ENCODE results near the gene FAM131A.

The FAM131A gene

GRCh38 chr3:184388936-184389230, 51.5 kb downstream of the FAM131A start:
- no peak for ATAC-seq
- no peak for TF ChIP-seq OSR1 (CRISPR knock-in tag; IDR thresholded peaks at IDR 0.05)
- TF ChIP-seq ESRRG (CRISPR knock-in tag; IDR thresholded peaks at IDR 0.05): no peak
- TF ChIP-seq PPARA (CRISPR knock-in tag; IDR thresholded peaks at IDR 0.05; ENCODE audit: borderline replicate concordance): no peak
- TF ChIP-seq CSDC2 (CRISPR knock-in tag; IDR thresholded peaks at IDR 0.05): no peak
- no peak for TF ChIP-seq TCF4 (CRISPR knock-in tag; IDR thresholded peaks at IDR 0.05; ENCODE audit: borderline replicate concordance)
- TF ChIP-seq GLIS3 (CRISPR knock-in tag; IDR thresholded peaks at IDR 0.05): no peak
- TF ChIP-seq PATZ1 (CRISPR knock-in tag; IDR thresholded peaks at IDR 0.05; ENCODE audit: borderline replicate concordance): no peak
- no peak for TF ChIP-seq ZNF565 (CRISPR knock-in tag; conservative IDR thresholded peaks at IDR 0.05; ENCODE audit: low read depth)

- TF ChIP-seq TCF4 (CRISPR knock-in tag; IDR thresholded peaks at IDR 0.05; ENCODE audit: borderline replicate concordance): no peak
- no peak for TF ChIP-seq TOX (CRISPR knock-in tag; IDR thresholded peaks at IDR 0.05; ENCODE audit: borderline replicate concordance)
- TF ChIP-seq POU6F1 (CRISPR knock-in tag; IDR thresholded peaks at IDR 0.05; ENCODE audit: borderline replicate concordance, low read depth): no peak
- no peak for TF ChIP-seq CREB5 (CRISPR knock-in tag; IDR thresholded peaks at IDR 0.05; ENCODE audit: low read depth)
- TF ChIP-seq ZNF565 (CRISPR knock-in tag; conservative IDR thresholded peaks at IDR 0.05; ENCODE audit: low read depth): no peak
- TF ChIP-seq CSDC2 (CRISPR knock-in tag; IDR thresholded peaks at IDR 0.05): no peak
- no peak for TF ChIP-seq SNAI2 (CRISPR knock-in tag; IDR thresholded peaks at IDR 0.05)
- no peak for TF ChIP-seq RARB (CRISPR knock-in tag; IDR thresholded peaks at IDR 0.05)
- TF ChIP-seq PATZ1 (CRISPR knock-in tag; IDR thresholded peaks at IDR 0.05; ENCODE audit: borderline replicate concordance): no peak
- no peak for TF ChIP-seq ESRRG (CRISPR knock-in tag; IDR thresholded peaks at IDR 0.05)
- TF ChIP-seq TSHZ2 (CRISPR knock-in tag; IDR thresholded peaks at IDR 0.05): no peak
- TF ChIP-seq ISL1 (CRISPR knock-in tag; IDR thresholded peaks at IDR 0.05): no peak
- no peak for TF ChIP-seq GLIS3 (CRISPR knock-in tag; IDR thresholded peaks at IDR 0.05)
- no peak for ATAC-seq
These were observed 52.0 kb downstream of the FAM131A start for GRCh38 chr3:184389384-184389783.

- TF ChIP-seq RARB (CRISPR knock-in tag; IDR thresholded peaks at IDR 0.05): no peak
- no peak for TF ChIP-seq ZFP3 (CRISPR knock-in tag; IDR thresholded peaks at IDR 0.05)
- ATAC-seq: no peak
These were observed 52.6 kb downstream of the FAM131A start for GRCh38 chr3:184389935-184390528.

- no peak for ATAC-seq
- TF ChIP-seq CREB5 (CRISPR knock-in tag; IDR thresholded peaks at IDR 0.05; ENCODE audit: low read depth) (no peak), ZC3H10 (CRISPR knock-in tag; IDR thresholded peaks at IDR 0.05) (no peak), SNAI2 (CRISPR knock-in tag; IDR thresholded peaks at IDR 0.05) (no peak), CSRNP3 (CRISPR knock-in tag; IDR thresholded peaks at IDR 0.05) (no peak), CSDC2 (CRISPR knock-in tag; IDR thresholded peaks at IDR 0.05) (no peak), ZNF565 (CRISPR knock-in tag; conservative IDR thresholded peaks at IDR 0.05; ENCODE audit: low read depth) (no peak), ARNTL (CRISPR knock-in tag; IDR thresholded peaks at IDR 0.05; ENCODE audit: borderline replicate concordance, low read depth) (no peak), ZFP3 (CRISPR knock-in tag; IDR thresholded peaks at IDR 0.05) (no peak), GLIS3 (CRISPR knock-in tag; IDR thresholded peaks at IDR 0.05) (no peak), BACH2 (CRISPR knock-in tag; IDR thresholded peaks at IDR 0.05; ENCODE audit: borderline replicate concordance) (no peak), ISL1 (CRISPR knock-in tag; IDR thresholded peaks at IDR 0.05) (no peak), PATZ1 (CRISPR knock-in tag; IDR thresholded peaks at IDR 0.05; ENCODE audit: borderline replicate concordance) (no peak), PPARA (CRISPR knock-in tag; IDR thresholded peaks at IDR 0.05; ENCODE audit: borderline replicate concordance) (no peak)
These were observed 53.9 kb downstream of the FAM131A start for GRCh38 chr3:184391266-184391665.

All from SK-N-SH treated with all-trans-retinoic acid at 6 μM for 48 hours (cell line).